Vagina (tissue), 2 donors: Measurements from ENCODE around the gene CTNND2.

ENCODE experiments used
- CTCF ChIP-seq, 3 experiments: fragments of 450-650 bp in 2 of 3; fragments of 200-600 bp in 1 of 3; sonication (generic) in 1 of 3; IDR thresholded peaks; one replicate each; pipeline ENCODE4 v1.5.1; 2017 to 2019; ENCODE audit warnings: antibody characterized with exemption in 3 of 3, mild to moderate bottlenecking in 2 of 3, moderate library complexity in 2 of 3
- POLR2A ChIP-seq, 2 donors: fragments of 450-650 bp; IDR thresholded peaks; one replicate each; pipeline ENCODE4 v1.6.1; 2017; ENCODE audit warnings: antibody characterized with exemption in 2 of 2, mild to moderate bottlenecking in 2 of 2, moderate library complexity in 2 of 2
- POLR2AphosphoS5 ChIP-seq, 2 donors: sonication (generic); formaldehyde crosslinking; IDR thresholded peaks; one replicate each; pipeline ENCODE4 v1.9.0; 2017; ENCODE audit warnings: antibody characterized with exemption in 2 of 2, mild to moderate bottlenecking in 2 of 2, low read depth in 1 of 2; ENCODE audit not compliant: insufficient read depth in 1 of 2

DNA sequence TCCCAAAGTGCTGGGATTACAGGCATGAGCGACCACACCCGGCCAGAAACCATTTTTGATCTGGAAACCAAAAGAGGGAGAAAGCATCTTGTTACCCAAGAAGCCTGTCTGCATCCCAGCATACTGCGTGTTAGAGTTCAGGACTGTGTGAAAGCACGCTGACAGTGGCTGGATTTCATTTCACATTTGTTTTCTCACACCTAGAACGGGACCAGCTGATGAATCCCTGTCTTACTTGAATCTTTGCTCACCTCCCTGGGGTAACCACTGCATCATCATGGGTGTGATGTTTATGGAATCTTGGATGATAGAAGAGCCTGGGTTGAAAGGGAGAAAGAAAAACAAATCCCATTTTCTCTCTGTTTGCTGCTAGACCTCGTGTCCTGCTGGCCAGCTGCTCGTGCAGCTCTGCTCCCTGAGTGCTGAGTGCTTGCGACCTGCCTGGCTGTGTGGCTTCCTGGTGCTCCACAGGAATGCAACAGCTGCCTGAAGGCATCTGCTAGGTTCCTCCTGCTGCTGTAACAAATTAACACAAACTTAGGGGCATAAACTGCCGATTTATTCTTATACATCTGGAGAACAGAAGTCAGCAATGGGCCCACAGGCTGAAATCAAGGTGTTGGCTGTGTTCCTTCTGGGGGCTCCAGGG is 764.9 kb downstream of the CTNND2 start:
- TF ChIP-seq CTCF (IDR thresholded peaks at IDR 0.05) = no peak
- no peak for TF ChIP-seq POLR2AphosphoS5 (IDR thresholded peaks at IDR 0.05; ENCODE audit: insufficient read depth in 1 of 2, low read depth in 1 of 2)
- no peak for TF ChIP-seq POLR2A (IDR thresholded peaks at IDR 0.05)
